Measurements from ENCODE around the gene KIF21A.

KIF21A gene

GRCh38 chr12:39441963-39442830 lies 723 bp downstream of the KIF21A start:
- Histone ChIP-seq H3K4me3 (peak overlapping the region; percentile 95), H3K27ac (no peak overlapping the region), H3K36me3 (ENCODE audit: insufficient read depth, low read length) (no peaks in the 10 kb centered on the region), H3K9ac (ENCODE audit: insufficient read length) (peak overlapping the region; percentile 77), H3K9me3 (ENCODE audit: low read depth, low read length) (no peaks in the 10 kb centered on the region)
- DNase-seq (ENCODE audit: low read depth, low spot score), result no peak
- no peak for TF ChIP-seq POLR2AphosphoS5 (IDR thresholded peaks at IDR 0.05; ENCODE audit: borderline replicate concordance, low read depth, low read length)

GRCh38 chr12:39441189-39441962 lies 1.5 kb downstream of the KIF21A start:
- Histone ChIP-seq H3K9ac (ENCODE audit: insufficient read length) (peak overlapping the region; percentile 77), H3K9me3 (ENCODE audit: low read depth, low read length) (no peaks in the 10 kb centered on the region), H3K27ac (no peak overlapping the region), H3K36me3 (ENCODE audit: insufficient read depth, low read length) (no peaks in the 10 kb centered on the region), H3K4me3 (peak overlapping the region; percentile 95)
- TF ChIP-seq POLR2AphosphoS5 (IDR thresholded peaks at IDR 0.05; ENCODE audit: borderline replicate concordance, low read depth, low read length), result no peak
- TF ChIP-seq EZH2 (IDR thresholded peaks at IDR 0.05), result no peak
- TF ChIP-seq FOXP2 (optimal IDR thresholded peaks at IDR 0.05; ENCODE audit: control extremely low read depth, extremely low read length, insufficient read depth), result no peak
- DNase-seq (ENCODE audit: low read depth, low spot score), result no peak

- no peak overlapping the region for H3K27ac ChIP-seq
- TF ChIP-seq POLR2AphosphoS5 (IDR thresholded peaks at IDR 0.05; ENCODE audit: borderline replicate concordance, low read depth, low read length), result no peak
- TF ChIP-seq EZH2 (IDR thresholded peaks at IDR 0.05), result no peak
- no peak for TF ChIP-seq FOXP2 (optimal IDR thresholded peaks at IDR 0.05; ENCODE audit: control extremely low read depth, extremely low read length, insufficient read depth)
- H3K9ac ChIP-seq (ENCODE audit: insufficient read length), result no peak overlapping the region
- peak overlapping the region; percentile 52 for H3K4me3 ChIP-seq
- no peaks in the 10 kb centered on the region for H3K36me3 ChIP-seq (ENCODE audit: insufficient read depth, low read length)
- H3K9me3 ChIP-seq (ENCODE audit: low read depth, low read length), result no peaks in the 10 kb centered on the region
- DNase-seq (ENCODE audit: low read depth, low spot score), result no peak
These were observed 2.1 kb downstream of the KIF21A start for GRCh38 chr12:39440781-39441180.

GRCh38 chr12:39440101-39440500 lies 2.8 kb downstream of the KIF21A start:
- no peak overlapping the region for H3K9ac ChIP-seq (ENCODE audit: insufficient read length)
- no peak overlapping the region for H3K4me3 ChIP-seq
- DNase-seq (ENCODE audit: low read depth, low spot score), result no peak
- H3K9me3 ChIP-seq (ENCODE audit: low read depth, low read length), result no peaks in the 10 kb centered on the region
- H3K36me3 ChIP-seq (ENCODE audit: insufficient read depth, low read length), result no peaks in the 10 kb centered on the region
- H3K27ac ChIP-seq, result no peak overlapping the region
- TF ChIP-seq EZH2 (IDR thresholded peaks at IDR 0.05), result no peak

- no peaks in the 10 kb centered on the region for H3K9me3 ChIP-seq (ENCODE audit: low read depth, low read length)
- H3K4me3 ChIP-seq, result no peak overlapping the region
- DNase-seq (ENCODE audit: low read depth, low spot score), result no peak
- TF ChIP-seq EZH2 (IDR thresholded peaks at IDR 0.05), result no peak
- no peak for TF ChIP-seq POLR2AphosphoS5 (IDR thresholded peaks at IDR 0.05; ENCODE audit: borderline replicate concordance, low read depth, low read length)
- TF ChIP-seq FOXP2 (optimal IDR thresholded peaks at IDR 0.05; ENCODE audit: control extremely low read depth, extremely low read length, insufficient read depth), result no peak
- H3K27ac ChIP-seq, result peak overlapping the region; percentile 65
- H3K9ac ChIP-seq (ENCODE audit: insufficient read length), result no peak overlapping the region
- no peaks in the 10 kb centered on the region for H3K36me3 ChIP-seq (ENCODE audit: insufficient read depth, low read length)
These were observed 7.4 kb downstream of the KIF21A start for GRCh38 chr12:39435531-39435930.

- no peaks in the 10 kb centered on the region for H3K9me3 ChIP-seq (ENCODE audit: low read depth, low read length)
- no peak overlapping the region for H3K9ac ChIP-seq (ENCODE audit: insufficient read length)
- H3K4me3 ChIP-seq, result no peak overlapping the region
- H3K27ac ChIP-seq, result no peak overlapping the region
- no peaks in the 10 kb centered on the region for H3K36me3 ChIP-seq (ENCODE audit: insufficient read depth, low read length)
- TF ChIP-seq FOXP2 (optimal IDR thresholded peaks at IDR 0.05; ENCODE audit: control extremely low read depth, extremely low read length, insufficient read depth) (no peak), EZH2 (IDR thresholded peaks at IDR 0.05) (no peak), POLR2AphosphoS5 (IDR thresholded peaks at IDR 0.05; ENCODE audit: borderline replicate concordance, low read depth, low read length) (no peak)
- DNase-seq (ENCODE audit: low read depth, low spot score), result no peak
These were observed 11.1 kb downstream of the KIF21A start for GRCh38 chr12:39431797-39432196.

GRCh38 chr12:39431002-39431796 lies 11.7 kb downstream of the KIF21A start:
- Histone ChIP-seq H3K9me3 (ENCODE audit: low read depth, low read length) (no peaks in the 10 kb centered on the region), H3K4me3 (no peak overlapping the region), H3K27ac (no peak overlapping the region), H3K9ac (ENCODE audit: insufficient read length) (no peak overlapping the region), H3K36me3 (ENCODE audit: insufficient read depth, low read length) (no peaks in the 10 kb centered on the region)
- TF ChIP-seq FOXP2 (optimal IDR thresholded peaks at IDR 0.05; ENCODE audit: control extremely low read depth, extremely low read length, insufficient read depth) (no peak), EZH2 (IDR thresholded peaks at IDR 0.05) (no peak), POLR2AphosphoS5 (IDR thresholded peaks at IDR 0.05; ENCODE audit: borderline replicate concordance, low read depth, low read length) (no peak)
- DNase-seq (ENCODE audit: low read depth, low spot score), result no peak

- Histone ChIP-seq H3K9ac (ENCODE audit: insufficient read length) (no peak overlapping the region), H3K4me3 (no peak overlapping the region), H3K27ac (no peak overlapping the region), H3K36me3 (ENCODE audit: insufficient read depth, low read length) (no peaks in the 10 kb centered on the region), H3K9me3 (ENCODE audit: low read depth, low read length) (no peaks in the 10 kb centered on the region)
- DNase-seq (ENCODE audit: low read depth, low spot score), result no peak
- TF ChIP-seq FOXP2 (optimal IDR thresholded peaks at IDR 0.05; ENCODE audit: control extremely low read depth, extremely low read length, insufficient read depth), result no peak
- no peak for TF ChIP-seq EZH2 (IDR thresholded peaks at IDR 0.05)
- no peak for TF ChIP-seq POLR2AphosphoS5 (IDR thresholded peaks at IDR 0.05; ENCODE audit: borderline replicate concordance, low read depth, low read length)
These were observed 13.1 kb downstream of the KIF21A start for GRCh38 chr12:39429809-39430208.
